Activated CD8-positive, alpha-beta memory T cell treated with anti-CD3 and anti-CD28 coated beads for 1 hour (primary cell): ENCODE measurements around the gene ADIRF.
"Not testable (repeated sequence)": the region's sequence is repeated elsewhere in the genome, so short reads cannot be mapped to it uniquely, and the experiment has no call there.

ENCODE experiments used
- DNase-seq, 2 donors: peaks; one replicate each; pipeline ENCODE4 v3.0.0-alpha.2; 2020; ENCODE audit warnings: low read depth in 1 of 2; ENCODE audit errors: extremely low read depth in 1 of 2

The ADIRF gene

GRCh38 chr10:87019504-87019903, 51.2 kb downstream of the ADIRF start:
- DNase-seq: not testable (repeated sequence)

- not testable (repeated sequence) for DNase-seq
These were observed 51.8 kb downstream of the ADIRF start, which contains the start of gene FAM25A for GRCh38 chr10:87020056-87020455. Gene FAM25A, plus strand, starts transcription at chr10:87020294. Its CDS starts 31 bp downstream, at chr10:87020325.
